K562 (cell line): ENCODE data around the gene NTSR1. TPM values are rescaled to one million over a fixed set of nuclear protein-coding genes. Genes with fewer than 3 reads are reported as not detected.

Source experiments
- ATAC-seq: fragments of 200-7000 bp; cut with Tn5 transposase; 3 replicates; pipeline ENCODE4 v1.9.1; 2020; ENCODE audit warnings: moderate library complexity
- BruUV-seq: library from RNA; stranded (reverse); fragments of 400-500 nt; replicated peaks from 2 replicates; lab custom pipeline; 2021; lab: Mats Ljungman, UMichigan
- CTCF ChIA-PET: fragments of 300-600 bp; formaldehyde crosslinking; extraction: SDS; loops from one replicate; lab custom pipeline; 2021; ENCODE audit warnings: low intra/inter-chr PET ratio; lab: Yijun Ruan, JAX
- POLR2A ChIA-PET: fragments of 300-600, 350-650 bp; sonication (Branson Sonifier 250); formaldehyde crosslinking; extraction: SDS; loops from one replicate; lab custom pipeline; 2021; ENCODE audit warnings: antibody characterized with exemption, inconsistent platforms; lab: Yijun Ruan, JAX
- DNase-seq, 4 experiments: peaks; one replicate each; pipeline versions ENCODE4 v3.0.0 to v3.0.0-alpha.2; 2011 to 2018; ENCODE audit warnings: low spot score in 3 of 4, mixed read lengths in 3 of 4; ENCODE audit errors: extremely low read depth in 1 of 4
- FAIRE-seq: peaks from 2 replicates; lab custom pipeline; 2011; peaks lifted over from hg19 to GRCh38; lab: Jason Lieb, UNC
- H2AFZ ChIP-seq: 2 replicates; pipeline ENCODE4 v1.6.0; 2011; ENCODE audit warnings: low read depth, low read length, control low read depth, inconsistent platforms
- H3K27ac ChIP-seq: fragments of 200-600 bp; 3 replicates; pipeline ENCODE4 v1.8.0; 2011; ENCODE audit warnings: low read depth, mild to moderate bottlenecking, control low read depth, inconsistent platforms, low read length, moderate library complexity, mixed read lengths; ENCODE audit errors: extremely low read depth
- H3K27me3 ChIP-seq, 2 experiments: fragments of 300-600 bp in 1 of 2; 2 replicates in 1 of 2; 3 replicates in 1 of 2; pipeline versions ENCODE4 v1.6.0 to v1.8.0; 2011; ENCODE audit warnings: inconsistent platforms in 2 of 2, low read length in 2 of 2, mild to moderate bottlenecking in 1 of 2, mixed read lengths in 1 of 2, moderate library complexity in 1 of 2; ENCODE audit not compliant: control insufficient read depth in 2 of 2, insufficient read depth in 2 of 2
- H3K36me3 ChIP-seq: fragments of 300-600 bp; 3 replicates; pipeline ENCODE4 v1.8.0; 2011; ENCODE audit warnings: mild to moderate bottlenecking, low read length, inconsistent platforms; ENCODE audit not compliant: control insufficient read depth, insufficient read depth
- H3K4me1 ChIP-seq, 2 experiments: fragments of 200-600 bp in 1 of 2; replicated peaks in 1 of 2; 2 replicates in 1 of 2; 3 replicates in 1 of 2; pipeline versions ENCODE4 v1.5.1 to v1.8.0; 2011; ENCODE audit warnings: inconsistent platforms in 2 of 2, low read length in 2 of 2, mild to moderate bottlenecking in 1 of 2, mixed read lengths in 1 of 2, moderate library complexity in 1 of 2; ENCODE audit not compliant: control insufficient read depth in 2 of 2, insufficient read depth in 2 of 2
- H3K4me2 ChIP-seq: 2 replicates; pipeline ENCODE4 v1.6.1; 2011; ENCODE audit warnings: low read length, control low read depth, inconsistent platforms, mixed read lengths; ENCODE audit not compliant: insufficient read depth
- H3K4me3 ChIP-seq: fragments of 200-600 bp; sonication (generic), shearing (Covaris generic); 2 replicates; pipeline ENCODE4 v1.5.1; 2016; ENCODE audit warnings: control low read depth, inconsistent platforms
- H3K79me2 ChIP-seq: fragments of 200-600 bp; 3 replicates; pipeline ENCODE4 v1.8.0; 2011; ENCODE audit warnings: low read length, inconsistent platforms; ENCODE audit not compliant: control insufficient read depth, insufficient read depth
- H3K9ac ChIP-seq, 2 experiments: 2 replicates each; pipeline versions ENCODE4 v1.6.0 to v1.6.1; 2011; ENCODE audit warnings: low read depth in 2 of 2, low read length in 2 of 2, control low read depth in 1 of 2, inconsistent platforms in 1 of 2, mild to moderate bottlenecking in 1 of 2, mixed read lengths in 1 of 2; ENCODE audit not compliant: insufficient read depth in 1 of 2
- H3K9me1 ChIP-seq: one replicate; pipeline ENCODE4 v1.6.0; 2011; ENCODE audit warnings: inconsistent platforms, mild to moderate bottlenecking, low read length, moderate library complexity; ENCODE audit not compliant: control insufficient read depth, insufficient read depth
- H3K9me3 ChIP-seq: replicated peaks from 2 replicates; pipeline ENCODE4 v1.5.1; 2011; ENCODE audit warnings: low read depth, low read length, inconsistent platforms; ENCODE audit not compliant: control insufficient read depth, insufficient read depth
- H4K20me1 ChIP-seq: replicated peaks from 2 replicates; pipeline ENCODE4 v1.6.1; 2011; ENCODE audit warnings: low read length, inconsistent platforms, mixed read lengths; ENCODE audit not compliant: control insufficient read depth, insufficient read depth
- ASH1L ChIP-seq: fragments of 450-650 bp; IDR thresholded peaks from 2 replicates; pipeline ENCODE4 v1.6.1; 2018; ENCODE audit warnings: borderline replicate concordance, mild to moderate bottlenecking, low read depth; ENCODE audit not compliant: partially characterized antibody
- CBFA2T3 ChIP-seq: fragments of 450-650 bp; IDR thresholded peaks from 2 replicates; pipeline ENCODE4 v1.6.1; 2017
- CEBPB ChIP-seq: fragments of 450-650 bp; IDR thresholded peaks from 2 replicates; pipeline ENCODE4 v1.6.1; 2016; ENCODE audit warnings: missing genetic modification characterization, missing compliant biosample characterization
- MED1 ChIP-seq: sonication (generic); formaldehyde crosslinking; IDR thresholded peaks from 2 replicates; pipeline ENCODE4 v1.8.1; 2023; ENCODE audit warnings: missing genetic modification reagents, borderline replicate concordance
- PTRF ChIP-seq: fragments of 450-650 bp; IDR thresholded peaks from 2 replicates; pipeline ENCODE4 v1.6.1; 2016; ENCODE audit warnings: mild to moderate bottlenecking, missing genetic modification characterization, missing compliant biosample characterization
- WGBS: fragments of 100-300 bp; shearing (Covaris generic); methylation state at CpG from one replicate; pipeline ENCODE4 v1.1.6; 2016; ENCODE audit warnings: low coverage, mixed read lengths; ENCODE audit not compliant: insufficient coverage; ENCODE audit errors: missing lambda C conversion rate; 5-methylcytosine and 5-hydroxymethylcytosine counted together
- in situ Hi-C: fragments of 300-500 bp; cut with MboI; formaldehyde crosslinking; loops from 4 replicates; pipeline ENCODE4 v1.15.0; 2018; ENCODE audit warnings: inconsistent platforms, mixed read lengths
- intact Hi-C: fragments of 100-400 bp; cut with micrococcal nuclease; formaldehyde crosslinking; loops from 2 replicates; pipeline ENCODE4 v1.14.2; 2022
- polyA plus RNA-seq, 8 experiments: library from polyadenylated mRNA; depleted of rRNA in 4 of 8; stranded (reverse) in 5 of 8; unstranded in 3 of 8; fragments of >200 nt; fragmentation: Nextera tagmentation in 2 of 8; fragmentation: Illumina TruSeq in 1 of 8; extraction: Ambion mirVana in 2 of 8; extraction: Trizol in 1 of 8; gene quantifications; 2 replicates each; pipeline versions ENCODE4 v1.2.1 to v1.2.3, GENCODE V29; 2011 to 2014; ENCODE audit warnings: inconsistent platforms in 1 of 8, missing spikeins in 1 of 8
- total RNA-seq, 7 experiments: library from RNA; depleted of rRNA in 6 of 7; stranded (reverse); fragments of >200 nt in 6 of 7; fragmentation: Illumina TruSeq in 2 of 7; extraction: Trizol in 2 of 7; gene quantifications; 2 replicates each; pipeline versions ENCODE4 v1.2.1 to v1.2.3, GENCODE V29; 2011 to 2021; ENCODE audit warnings: low replicate concordance in 1 of 7
- TF ChIP-seq, protein P1 (sequence below), 2 experiments: fragments of 450-650 bp in 1 of 2; sonication (generic) in 1 of 2; formaldehyde crosslinking in 1 of 2; IDR thresholded peaks; 2 replicates each; pipeline versions ENCODE4 v1.7.1 to v1.9.0; 2016 to 2022; ENCODE audit warnings: inconsistent platforms in 1 of 2, mild to moderate bottlenecking in 1 of 2, missing genetic modification reagents in 1 of 2
- TF ChIP-seq, protein P2 (sequence below): fragments of 200-800 bp; sonication (Bioruptor generic); IDR thresholded peaks from 2 replicates; pipeline ENCODE4 v1.6.1; 2016; ENCODE audit warnings: missing genetic modification characterization, missing compliant biosample characterization

The NTSR1 gene
- total and polyA plus RNA-seq, 9 of the 15 experiments (the other 6 are each of a cell fraction or from before 2014, with no cell fraction given) = 0.04 to 0.40 (median 0.13) TPM; not detected in 3

DNA sequence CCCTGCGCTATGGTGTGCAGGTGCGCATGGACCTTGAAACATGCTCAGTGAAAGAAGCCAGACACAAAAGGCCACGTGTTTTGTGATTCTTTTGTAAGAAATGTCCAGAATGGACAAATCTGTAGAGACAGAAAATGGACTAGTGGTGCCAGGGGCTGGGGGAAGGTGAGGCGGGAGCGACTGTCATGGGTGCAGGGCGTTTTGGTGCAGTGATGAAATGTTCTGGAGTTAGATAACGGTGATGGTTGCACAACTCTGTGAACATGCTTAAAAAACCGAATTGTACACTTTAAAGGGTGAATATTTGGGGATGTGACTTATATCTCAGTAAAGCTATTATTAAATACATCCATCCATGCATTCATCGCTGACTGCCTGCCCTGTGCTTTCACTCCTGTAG, 31.7 kb upstream of the NTSR1 start:
- TF ChIP-seq, protein P1, sequence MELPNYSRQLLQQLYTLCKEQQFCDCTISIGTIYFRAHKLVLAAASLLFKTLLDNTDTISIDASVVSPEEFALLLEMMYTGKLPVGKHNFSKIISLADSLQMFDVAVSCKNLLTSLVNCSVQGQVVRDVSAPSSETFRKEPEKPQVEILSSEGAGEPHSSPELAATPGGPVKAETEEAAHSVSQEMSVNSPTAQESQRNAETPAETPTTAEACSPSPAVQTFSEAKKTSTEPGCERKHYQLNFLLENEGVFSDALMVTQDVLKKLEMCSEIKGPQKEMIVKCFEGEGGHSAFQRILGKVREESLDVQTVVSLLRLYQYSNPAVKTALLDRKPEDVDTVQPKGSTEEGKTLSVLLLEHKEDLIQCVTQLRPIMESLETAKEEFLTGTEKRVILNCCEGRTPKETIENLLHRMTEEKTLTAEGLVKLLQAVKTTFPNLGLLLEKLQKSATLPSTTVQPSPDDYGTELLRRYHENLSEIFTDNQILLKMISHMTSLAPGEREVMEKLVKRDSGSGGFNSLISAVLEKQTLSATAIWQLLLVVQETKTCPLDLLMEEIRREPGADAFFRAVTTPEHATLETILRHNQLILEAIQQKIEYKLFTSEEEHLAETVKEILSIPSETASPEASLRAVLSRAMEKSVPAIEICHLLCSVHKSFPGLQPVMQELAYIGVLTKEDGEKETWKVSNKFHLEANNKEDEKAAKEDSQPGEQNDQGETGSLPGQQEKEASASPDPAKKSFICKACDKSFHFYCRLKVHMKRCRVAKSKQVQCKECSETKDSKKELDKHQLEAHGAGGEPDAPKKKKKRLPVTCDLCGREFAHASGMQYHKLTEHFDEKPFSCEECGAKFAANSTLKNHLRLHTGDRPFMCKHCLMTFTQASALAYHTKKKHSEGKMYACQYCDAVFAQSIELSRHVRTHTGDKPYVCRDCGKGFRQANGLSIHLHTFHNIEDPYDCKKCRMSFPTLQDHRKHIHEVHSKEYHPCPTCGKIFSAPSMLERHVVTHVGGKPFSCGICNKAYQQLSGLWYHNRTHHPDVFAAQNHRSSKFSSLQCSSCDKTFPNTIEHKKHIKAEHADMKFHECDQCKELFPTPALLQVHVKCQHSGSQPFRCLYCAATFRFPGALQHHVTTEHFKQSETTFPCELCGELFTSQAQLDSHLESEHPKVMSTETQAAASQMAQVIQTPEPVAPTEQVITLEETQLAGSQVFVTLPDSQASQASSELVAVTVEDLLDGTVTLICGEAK (IDR thresholded peaks at IDR 0.05) = no peak
- TF ChIP-seq, protein P1 (CRISPR knock-in tag; IDR thresholded peaks at IDR 0.05) = no peak
- no peak for TF ChIP-seq CBFA2T3
- TF ChIP-seq, protein P2, sequence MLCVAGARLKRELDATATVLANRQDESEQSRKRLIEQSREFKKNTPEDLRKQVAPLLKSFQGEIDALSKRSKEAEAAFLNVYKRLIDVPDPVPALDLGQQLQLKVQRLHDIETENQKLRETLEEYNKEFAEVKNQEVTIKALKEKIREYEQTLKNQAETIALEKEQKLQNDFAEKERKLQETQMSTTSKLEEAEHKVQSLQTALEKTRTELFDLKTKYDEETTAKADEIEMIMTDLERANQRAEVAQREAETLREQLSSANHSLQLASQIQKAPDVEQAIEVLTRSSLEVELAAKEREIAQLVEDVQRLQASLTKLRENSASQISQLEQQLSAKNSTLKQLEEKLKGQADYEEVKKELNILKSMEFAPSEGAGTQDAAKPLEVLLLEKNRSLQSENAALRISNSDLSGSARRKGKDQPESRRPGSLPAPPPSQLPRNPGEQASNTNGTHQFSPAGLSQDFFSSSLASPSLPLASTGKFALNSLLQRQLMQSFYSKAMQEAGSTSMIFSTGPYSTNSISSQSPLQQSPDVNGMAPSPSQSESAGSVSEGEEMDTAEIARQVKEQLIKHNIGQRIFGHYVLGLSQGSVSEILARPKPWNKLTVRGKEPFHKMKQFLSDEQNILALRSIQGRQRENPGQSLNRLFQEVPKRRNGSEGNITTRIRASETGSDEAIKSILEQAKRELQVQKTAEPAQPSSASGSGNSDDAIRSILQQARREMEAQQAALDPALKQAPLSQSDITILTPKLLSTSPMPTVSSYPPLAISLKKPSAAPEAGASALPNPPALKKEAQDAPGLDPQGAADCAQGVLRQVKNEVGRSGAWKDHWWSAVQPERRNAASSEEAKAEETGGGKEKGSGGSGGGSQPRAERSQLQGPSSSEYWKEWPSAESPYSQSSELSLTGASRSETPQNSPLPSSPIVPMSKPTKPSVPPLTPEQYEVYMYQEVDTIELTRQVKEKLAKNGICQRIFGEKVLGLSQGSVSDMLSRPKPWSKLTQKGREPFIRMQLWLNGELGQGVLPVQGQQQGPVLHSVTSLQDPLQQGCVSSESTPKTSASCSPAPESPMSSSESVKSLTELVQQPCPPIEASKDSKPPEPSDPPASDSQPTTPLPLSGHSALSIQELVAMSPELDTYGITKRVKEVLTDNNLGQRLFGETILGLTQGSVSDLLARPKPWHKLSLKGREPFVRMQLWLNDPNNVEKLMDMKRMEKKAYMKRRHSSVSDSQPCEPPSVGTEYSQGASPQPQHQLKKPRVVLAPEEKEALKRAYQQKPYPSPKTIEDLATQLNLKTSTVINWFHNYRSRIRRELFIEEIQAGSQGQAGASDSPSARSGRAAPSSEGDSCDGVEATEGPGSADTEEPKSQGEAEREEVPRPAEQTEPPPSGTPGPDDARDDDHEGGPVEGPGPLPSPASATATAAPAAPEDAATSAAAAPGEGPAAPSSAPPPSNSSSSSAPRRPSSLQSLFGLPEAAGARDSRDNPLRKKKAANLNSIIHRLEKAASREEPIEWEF = no peak
- no peak for TF ChIP-seq ASH1L
- TF ChIP-seq PTRF = no peak
- TF ChIP-seq CEBPB (tag) = peak; percentile 80
- TF ChIP-seq MED1 (CRISPR knock-in tag) = no peak
- H3K9me3 ChIP-seq = 0 out of 2 replicates have a peak, but pooled peaks cover 2% of the 10 kb centered on the region
- FAIRE-seq = no peak
- no peak overlapping the region for H3K27ac ChIP-seq
- no peak for ATAC-seq
- BruUV-seq = no TSS peak
- intact Hi-C loops = no loop called here
- H3K4me2 ChIP-seq = no peak overlapping the region
- no peak for DNase-seq
- no peaks in the 10 kb centered on the region; the same call in 2 of the 3 replicates for H3K36me3 ChIP-seq
- POLR2A ChIA-PET = interaction anchor here (0.6 to 0.7 kb wide), 2 partner anchors 24 to 456 kb away, joined by 3 read pairs; no protein-coding TSS in a partner anchor
- H3K9ac ChIP-seq = no peak overlapping the region
- H2AFZ ChIP-seq = no peak overlapping the region
- H4K20me1 ChIP-seq = no peaks in the 10 kb centered on the region
- H3K9me1 ChIP-seq = no peaks in the 10 kb centered on the region
- H3K79me2 ChIP-seq = no peaks in the 10 kb centered on the region
- H3K4me1 ChIP-seq = peaks cover 0 to 10% of the 10 kb centered on the region in 2 experiments; a peak in 1 of 5 replicates
- in situ Hi-C loops = no loop called here
- CTCF ChIA-PET = no interaction called here
- H3K4me3 ChIP-seq = no peak overlapping the region
- H3K27me3 ChIP-seq = peaks cover 25 to 64% of the 10 kb centered on the region in 2 experiments; a peak in 4 of 5 replicates
- WGBS = 16% methylated on average over 9 of the region's 9 CpGs
